NB4 (cell line): ENCODE measurements around the gene RHBDD3.

Source experiments
- DNase-seq: peaks from one replicate; pipeline ENCODE4 v3.0.0; 2010; ENCODE audit warnings: low read depth
- H3K4me3 ChIP-seq: one replicate; pipeline ENCODE4 v1.5.1; 2011; ENCODE audit warnings: mild to moderate bottlenecking, low read depth, low read length, moderate library complexity
- CTCF ChIP-seq: IDR thresholded peaks from one replicate; pipeline ENCODE4 v1.5.1; 2012; ENCODE audit warnings: low read depth, low read length
- MAX ChIP-seq: IDR thresholded peaks from 2 replicates; pipeline ENCODE4 v1.6.1; 2011; ENCODE audit warnings: low read depth, low read length
- MYC ChIP-seq: IDR thresholded peaks from 2 replicates; pipeline ENCODE4 v1.6.1; 2011; ENCODE audit warnings: low read depth, low read length
- POLR2A ChIP-seq: IDR thresholded peaks from 2 replicates; pipeline ENCODE4 v1.6.1; 2011; ENCODE audit warnings: mild to moderate bottlenecking; ENCODE audit not compliant: insufficient read length; ENCODE audit errors: extremely low read depth

RHBDD3 gene

GRCh38 chr22:29290061-29290460, 22.3 kb upstream of the RHBDD3 start:
- no peak overlapping the region for H3K4me3 ChIP-seq
- no peak for TF ChIP-seq MAX
- no peak for TF ChIP-seq MYC
- no peak for TF ChIP-seq POLR2A
- TF ChIP-seq CTCF = no peak
- DNase-seq = no peak

GRCh38 chr22:29288837-29289236, 21.1 kb upstream of the RHBDD3 start:
- H3K4me3 ChIP-seq = no peak overlapping the region
- no peak for TF ChIP-seq CTCF
- DNase-seq = no peak

GRCh38 chr22:29284196-29284595, 16.4 kb upstream of the RHBDD3 start:
- no peak for DNase-seq
- TF ChIP-seq MYC (no peak), CTCF (no peak), MAX (no peak), POLR2A (no peak)
- H3K4me3 ChIP-seq = no peak overlapping the region

GRCh38 chr22:29277927-29278326, 10.1 kb upstream of the RHBDD3 start:
- TF ChIP-seq MYC (no peak), MAX (no peak), CTCF (no peak), POLR2A (no peak)
- DNase-seq = no peak
- H3K4me3 ChIP-seq = no peak overlapping the region

- no peak for DNase-seq
- no peak for TF ChIP-seq MYC
- no peak for TF ChIP-seq POLR2A
- TF ChIP-seq MAX = no peak
- no peak for TF ChIP-seq CTCF
- H3K4me3 ChIP-seq = no peak overlapping the region
Observed at GRCh38 chr22:29275819-29276565, 8.2 kb upstream of the RHBDD3 start.

GRCh38 chr22:29275167-29275566, 7.4 kb upstream of the RHBDD3 start:
- TF ChIP-seq MYC = no peak
- TF ChIP-seq POLR2A = no peak
- TF ChIP-seq MAX = no peak
- TF ChIP-seq CTCF = no peak
- no peak overlapping the region for H3K4me3 ChIP-seq
- DNase-seq = no peak
